ENCODE data around the gene NANOGP8. TPM values are rescaled to one million over a fixed set of nuclear protein-coding genes. Genes with fewer than 3 reads are reported as not detected.

The NANOGP8 gene
- total RNA-seq, 1 experiment from 2014 or later, result not detected

GRCh38 chr15:35061825-35062737 is 23.0 kb downstream of the NANOGP8 start:
- H3K79me2 ChIP-seq (ENCODE audit: low read length), result no peaks in the 10 kb centered on the region
- no peaks in the 10 kb centered on the region for H3K9me3 ChIP-seq (ENCODE audit: low read length)
- H3K4me1 ChIP-seq (ENCODE audit: low read length), result no peaks in the 10 kb centered on the region
- no peaks in the 10 kb centered on the region for H3K9me2 ChIP-seq (replicated peaks; ENCODE audit: insufficient read depth, low read length)
- no peaks in the 10 kb centered on the region for H3K36me3 ChIP-seq (ENCODE audit: insufficient read depth, low read length)
- no peak for DNase-seq
- H3K4me3 ChIP-seq (ENCODE audit: low read length), result no peak overlapping the region
- H3K27ac ChIP-seq (ENCODE audit: low read length), result no peak overlapping the region
- H2AFZ ChIP-seq (ENCODE audit: low read length), result no peak overlapping the region
- no peaks in the 10 kb centered on the region for H4K20me1 ChIP-seq (ENCODE audit: insufficient read depth, low read depth, low read length)
- no peak overlapping the region for H3K9ac ChIP-seq (ENCODE audit: low read length)
- H3K27me3 ChIP-seq (ENCODE audit: low read length), result no peaks in the 10 kb centered on the region
- no peak overlapping the region for H3K4me2 ChIP-seq (ENCODE audit: low read depth, low read length, poor library complexity, severe bottlenecking)

- no peak overlapping the region for H3K27ac ChIP-seq (ENCODE audit: low read length)
- H3K9ac ChIP-seq (ENCODE audit: low read length), result no peak overlapping the region
- no peak overlapping the region for H3K4me2 ChIP-seq (ENCODE audit: low read depth, low read length, poor library complexity, severe bottlenecking)
- H3K27me3 ChIP-seq (ENCODE audit: low read length), result no peaks in the 10 kb centered on the region
- no peaks in the 10 kb centered on the region for H4K20me1 ChIP-seq (ENCODE audit: insufficient read depth, low read depth, low read length)
- no peak overlapping the region for H2AFZ ChIP-seq (ENCODE audit: low read length)
- no peaks in the 10 kb centered on the region for H3K9me2 ChIP-seq (replicated peaks; ENCODE audit: insufficient read depth, low read length)
- H3K9me3 ChIP-seq (ENCODE audit: low read length), result no peaks in the 10 kb centered on the region
- DNase-seq, result no peak
- H3K4me3 ChIP-seq (ENCODE audit: low read length), result no peak overlapping the region
- H3K36me3 ChIP-seq (ENCODE audit: insufficient read depth, low read length), result no peaks in the 10 kb centered on the region
- no peaks in the 10 kb centered on the region for H3K79me2 ChIP-seq (ENCODE audit: low read length)
- no peaks in the 10 kb centered on the region for H3K4me1 ChIP-seq (ENCODE audit: low read length)
Observed at GRCh38 chr15:35061161-35061824, 23.8 kb downstream of the NANOGP8 start.

- H3K4me3 ChIP-seq (ENCODE audit: low read length), result no peak overlapping the region
- H3K9ac ChIP-seq (ENCODE audit: low read length), result no peak overlapping the region
- H3K79me2 ChIP-seq (ENCODE audit: low read length), result no peaks in the 10 kb centered on the region
- no peaks in the 10 kb centered on the region for H3K27me3 ChIP-seq (ENCODE audit: low read length)
- H3K4me1 ChIP-seq (ENCODE audit: low read length), result no peaks in the 10 kb centered on the region
- H3K9me2 ChIP-seq (replicated peaks; ENCODE audit: insufficient read depth, low read length), result no peaks in the 10 kb centered on the region
- no peak for DNase-seq
- no peak overlapping the region for H3K27ac ChIP-seq (ENCODE audit: low read length)
- H3K4me2 ChIP-seq (ENCODE audit: low read depth, low read length, poor library complexity, severe bottlenecking), result no peak overlapping the region
- no peaks in the 10 kb centered on the region for H3K9me3 ChIP-seq (ENCODE audit: low read length)
- H3K36me3 ChIP-seq (ENCODE audit: insufficient read depth, low read length), result no peaks in the 10 kb centered on the region
- no peaks in the 10 kb centered on the region for H4K20me1 ChIP-seq (ENCODE audit: insufficient read depth, low read depth, low read length)
- H2AFZ ChIP-seq (ENCODE audit: low read length), result no peak overlapping the region
Observed at GRCh38 chr15:35060591-35060990, 24.5 kb downstream of the NANOGP8 start.

- Histone ChIP-seq H3K79me2 (ENCODE audit: low read length) (no peaks in the 10 kb centered on the region), H2AFZ (ENCODE audit: low read length) (no peak overlapping the region), H3K4me3 (ENCODE audit: low read length) (no peak overlapping the region), H3K9me3 (ENCODE audit: low read length) (no peaks in the 10 kb centered on the region), H4K20me1 (ENCODE audit: insufficient read depth, low read depth, low read length) (no peaks in the 10 kb centered on the region), H3K4me1 (ENCODE audit: low read length) (no peaks in the 10 kb centered on the region), H3K36me3 (ENCODE audit: insufficient read depth, low read length) (no peaks in the 10 kb centered on the region), H3K27ac (ENCODE audit: low read length) (no peak overlapping the region), H3K9ac (ENCODE audit: low read length) (no peak overlapping the region), H3K4me2 (ENCODE audit: low read depth, low read length, poor library complexity, severe bottlenecking) (no peak overlapping the region), H3K9me2 (replicated peaks; ENCODE audit: insufficient read depth, low read length) (no peaks in the 10 kb centered on the region), H3K27me3 (ENCODE audit: low read length) (no peaks in the 10 kb centered on the region)
- no peak for DNase-seq
Observed at GRCh38 chr15:35058534-35059054, 26.5 kb downstream of the NANOGP8 start.

GRCh38 chr15:35055416-35056105 is 29.5 kb downstream of the NANOGP8 start:
- Histone ChIP-seq H3K4me2 (ENCODE audit: low read depth, low read length, poor library complexity, severe bottlenecking) (no peak overlapping the region), H3K9ac (ENCODE audit: low read length) (no peak overlapping the region), H3K9me2 (replicated peaks; ENCODE audit: insufficient read depth, low read length) (no peaks in the 10 kb centered on the region), H2AFZ (ENCODE audit: low read length) (no peak overlapping the region), H3K9me3 (ENCODE audit: low read length) (no peaks in the 10 kb centered on the region), H3K79me2 (ENCODE audit: low read length) (no peaks in the 10 kb centered on the region), H4K20me1 (ENCODE audit: insufficient read depth, low read depth, low read length) (no peaks in the 10 kb centered on the region), H3K27me3 (ENCODE audit: low read length) (no peaks in the 10 kb centered on the region), H3K36me3 (ENCODE audit: insufficient read depth, low read length) (no peaks in the 10 kb centered on the region), H3K4me1 (ENCODE audit: low read length) (no peaks in the 10 kb centered on the region), H3K27ac (ENCODE audit: low read length) (no peak overlapping the region), H3K4me3 (ENCODE audit: low read length) (no peak overlapping the region)
- DNase-seq, result no peak

GRCh38 chr15:35054380-35054779 is 30.7 kb downstream of the NANOGP8 start:
- Histone ChIP-seq H3K36me3 (ENCODE audit: insufficient read depth, low read length) (no peaks in the 10 kb centered on the region), H3K4me3 (ENCODE audit: low read length) (no peak overlapping the region), H2AFZ (ENCODE audit: low read length) (no peak overlapping the region), H3K9me2 (replicated peaks; ENCODE audit: insufficient read depth, low read length) (no peaks in the 10 kb centered on the region), H3K9me3 (ENCODE audit: low read length) (no peaks in the 10 kb centered on the region), H3K9ac (ENCODE audit: low read length) (no peak overlapping the region), H3K79me2 (ENCODE audit: low read length) (no peaks in the 10 kb centered on the region), H3K4me1 (ENCODE audit: low read length) (no peaks in the 10 kb centered on the region), H4K20me1 (ENCODE audit: insufficient read depth, low read depth, low read length) (no peaks in the 10 kb centered on the region), H3K27me3 (ENCODE audit: low read length) (no peaks in the 10 kb centered on the region), H3K4me2 (ENCODE audit: low read depth, low read length, poor library complexity, severe bottlenecking) (no peak overlapping the region), H3K27ac (ENCODE audit: low read length) (no peak overlapping the region)
- no peak for DNase-seq

GRCh38 chr15:35047996-35048395 is 37.1 kb downstream of the NANOGP8 start:
- peaks cover 15% of the 10 kb centered on the region for H3K4me1 ChIP-seq (ENCODE audit: low read length)
- no peaks in the 10 kb centered on the region for H3K36me3 ChIP-seq (ENCODE audit: insufficient read depth, low read length)
- no peaks in the 10 kb centered on the region for H3K9me3 ChIP-seq (ENCODE audit: low read length)
- H3K27me3 ChIP-seq (ENCODE audit: low read length), result no peaks in the 10 kb centered on the region
- no peak overlapping the region for H3K9ac ChIP-seq (ENCODE audit: low read length)
- no peaks in the 10 kb centered on the region for H3K79me2 ChIP-seq (ENCODE audit: low read length)
- no peak overlapping the region for H2AFZ ChIP-seq (ENCODE audit: low read length)
- no peak for DNase-seq
- no peak overlapping the region for H3K4me2 ChIP-seq (ENCODE audit: low read depth, low read length, poor library complexity, severe bottlenecking)
- H3K9me2 ChIP-seq (replicated peaks; ENCODE audit: insufficient read depth, low read length), result no peaks in the 10 kb centered on the region
- H4K20me1 ChIP-seq (ENCODE audit: insufficient read depth, low read depth, low read length), result no peaks in the 10 kb centered on the region
- no peak overlapping the region for H3K27ac ChIP-seq (ENCODE audit: low read length)
- H3K4me3 ChIP-seq (ENCODE audit: low read length), result no peak overlapping the region

GRCh38 chr15:35047528-35047927 is 37.6 kb downstream of the NANOGP8 start:
- DNase-seq, result no peak
- Histone ChIP-seq H2AFZ (ENCODE audit: low read length) (no peak overlapping the region), H3K9me2 (replicated peaks; ENCODE audit: insufficient read depth, low read length) (no peaks in the 10 kb centered on the region), H3K27me3 (ENCODE audit: low read length) (no peaks in the 10 kb centered on the region), H3K4me1 (ENCODE audit: low read length) (peaks cover 16% of the 10 kb centered on the region), H3K4me3 (ENCODE audit: low read length) (no peak overlapping the region), H3K27ac (ENCODE audit: low read length) (no peak overlapping the region), H3K9me3 (ENCODE audit: low read length) (no peaks in the 10 kb centered on the region), H3K79me2 (ENCODE audit: low read length) (no peaks in the 10 kb centered on the region), H3K36me3 (ENCODE audit: insufficient read depth, low read length) (no peaks in the 10 kb centered on the region), H4K20me1 (ENCODE audit: insufficient read depth, low read depth, low read length) (no peaks in the 10 kb centered on the region), H3K9ac (ENCODE audit: low read length) (no peak overlapping the region), H3K4me2 (ENCODE audit: low read depth, low read length, poor library complexity, severe bottlenecking) (no peak overlapping the region)

Data from Karpas-422 (cell line).